Endodermal cell (in vitro differentiated cells): Measurements from ENCODE around the gene SMAD3. TPM values are rescaled to one million over a fixed set of nuclear protein-coding genes. Genes with fewer than 3 reads are reported as not detected.

Experiments used
- DNase-seq: peaks from one replicate; pipeline ENCODE4 v3.0.0-alpha.2; 2017
- H3K27ac ChIP-seq: 2 replicates; pipeline ENCODE4 v1.5.1; 2013; ENCODE audit warnings: mild to moderate bottlenecking, low read depth, low read length, moderate library complexity
- H3K27me3 ChIP-seq: 2 replicates; pipeline ENCODE4 v1.6.1; 2013; ENCODE audit warnings: mild to moderate bottlenecking, low read length, moderate library complexity; ENCODE audit not compliant: insufficient read depth, control insufficient read depth, poor library complexity, severe bottlenecking
- H3K36me3 ChIP-seq: 2 replicates; pipeline ENCODE4 v1.7.0; 2013; ENCODE audit warnings: mild to moderate bottlenecking, low read length, moderate library complexity; ENCODE audit not compliant: control insufficient read depth, insufficient read depth
- H3K4me1 ChIP-seq: one replicate; pipeline ENCODE4 v1.7.0; 2013; ENCODE audit warnings: low read length; ENCODE audit not compliant: control insufficient read depth, insufficient read depth
- H3K4me3 ChIP-seq: 2 replicates; pipeline ENCODE4 v1.5.1; 2013; ENCODE audit warnings: mild to moderate bottlenecking, low read length, moderate library complexity
- H3K9ac ChIP-seq: 2 replicates; pipeline ENCODE4 v1.6.1; 2013; ENCODE audit warnings: mild to moderate bottlenecking, low read length, moderate library complexity; ENCODE audit not compliant: poor library complexity, severe bottlenecking; ENCODE audit errors: extremely low read depth
- H3K9me3 ChIP-seq: 2 replicates; pipeline ENCODE4 v1.6.1; 2013; ENCODE audit warnings: mild to moderate bottlenecking, low read length, moderate library complexity; ENCODE audit not compliant: control insufficient read depth
- H3K27ac Mint-ChIP-seq: 2 replicates; pipeline ENCODE4 v1.8.0; 2020; ENCODE audit warnings: mixed read lengths
- H3K27me3 Mint-ChIP-seq: 2 replicates; pipeline ENCODE4 v1.8.0; 2021; ENCODE audit warnings: mild to moderate bottlenecking, mixed read lengths; ENCODE audit not compliant: insufficient read depth
- H3K36me3 Mint-ChIP-seq: 2 replicates; pipeline ENCODE4 v1.8.0; 2020; ENCODE audit warnings: low read depth, mixed read lengths
- H3K4me1 Mint-ChIP-seq: 2 replicates; pipeline ENCODE4 v1.8.0; 2020; ENCODE audit warnings: mixed read lengths
- H3K4me3 Mint-ChIP-seq: 2 replicates; pipeline ENCODE4 v1.8.0; 2020; ENCODE audit warnings: mild to moderate bottlenecking, moderate library complexity, mixed read lengths
- H3K9me3 Mint-ChIP-seq: 2 replicates; pipeline ENCODE4 v1.8.0; 2020; ENCODE audit warnings: mild to moderate bottlenecking, mixed read lengths
- WGBS, 2 experiments: methylation state at CpG; one replicate each; pipeline versions ENCODE4 v1.1.5 to v1.1.7; 2013; ENCODE audit warnings: missing lambda C conversion rate in 2 of 2, mixed read lengths in 1 of 2; ENCODE audit not compliant: insufficient coverage in 1 of 2, insufficient read length in 1 of 2; 5-methylcytosine and 5-hydroxymethylcytosine counted together
- total RNA-seq, 2 donors: library from RNA; stranded (reverse); fragmentation: NEBNext Ultra II Directional in 1 of 2; extraction: Animal tissue kit (Norgen Biotek cat#: 25700) in 1 of 2; gene quantifications; 2 replicates in 1 of 2; 3 replicates in 1 of 2; pipeline ENCODE4 v1.2.1, GENCODE V29; 2021
- TF ChIP-seq, protein P1 (sequence below): fragments of 200-600 bp; sonication (generic); conservative IDR thresholded peaks from 2 replicates; pipeline ENCODE4 v1.5.0; 2021; ENCODE audit warnings: antibody characterized with exemption, mild to moderate bottlenecking

SMAD3 gene
- total RNA-seq, 2 donors from 2014 or later, result 7.8 to 9.6 TPM

DNA sequence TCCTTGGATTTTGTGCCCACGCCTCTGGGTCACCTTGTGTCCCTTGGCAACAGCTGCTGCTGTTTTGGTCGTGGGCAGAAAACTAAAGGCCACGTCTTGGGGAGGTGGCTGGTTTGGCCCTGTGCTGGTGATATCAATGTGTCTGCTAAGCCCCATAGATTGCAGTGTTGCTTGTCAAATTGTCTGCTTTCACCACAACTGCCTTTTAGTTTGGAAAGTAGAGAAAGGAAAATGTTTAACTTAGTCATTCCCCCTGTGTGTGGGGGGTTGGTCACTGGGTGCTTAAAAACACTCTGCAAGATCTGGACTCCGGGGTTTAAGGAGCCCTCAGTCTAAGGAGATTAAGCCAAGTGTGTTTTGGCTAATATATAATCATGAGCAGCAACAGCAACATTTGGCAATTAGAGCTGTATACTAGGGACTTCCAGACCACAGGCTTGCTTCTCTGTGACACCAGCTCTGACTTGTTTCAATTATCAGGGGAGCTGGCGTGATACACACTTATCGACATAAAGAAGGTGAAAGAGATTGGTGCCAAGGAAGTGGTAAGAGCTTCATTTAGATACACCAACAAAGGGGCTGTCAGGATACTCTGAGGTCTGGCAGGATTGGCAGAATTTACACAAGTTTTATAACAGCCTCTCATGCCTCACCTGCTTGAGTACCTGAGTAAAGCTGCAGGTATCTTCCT, 3.5 kb downstream of the SMAD3 start:
- Histone ChIP-seq H3K27me3 (no peaks in the 10 kb centered on the region), H3K9ac (peak overlapping the region; percentile 83), H3K9me3 (no peaks in the 10 kb centered on the region), H3K27ac (peak overlapping the region; percentile 85), H3K36me3 (peaks cover 10% of the 10 kb centered on the region), H3K4me1 (peaks cover 31% of the 10 kb centered on the region), H3K4me3 (peak overlapping the region; percentile 86)
- no peaks in the 10 kb centered on the region for H3K9me3 Mint-ChIP-seq
- H3K4me3 Mint-ChIP-seq, result no peak overlapping the region
- peaks cover 46% of the 10 kb centered on the region for H3K27me3 Mint-ChIP-seq
- DNase-seq, result no peak
- 71 to 76% methylated on average over 5 to 6 of the region's 6 CpGs for WGBS, 2 experiments
- TF ChIP-seq, protein P1, sequence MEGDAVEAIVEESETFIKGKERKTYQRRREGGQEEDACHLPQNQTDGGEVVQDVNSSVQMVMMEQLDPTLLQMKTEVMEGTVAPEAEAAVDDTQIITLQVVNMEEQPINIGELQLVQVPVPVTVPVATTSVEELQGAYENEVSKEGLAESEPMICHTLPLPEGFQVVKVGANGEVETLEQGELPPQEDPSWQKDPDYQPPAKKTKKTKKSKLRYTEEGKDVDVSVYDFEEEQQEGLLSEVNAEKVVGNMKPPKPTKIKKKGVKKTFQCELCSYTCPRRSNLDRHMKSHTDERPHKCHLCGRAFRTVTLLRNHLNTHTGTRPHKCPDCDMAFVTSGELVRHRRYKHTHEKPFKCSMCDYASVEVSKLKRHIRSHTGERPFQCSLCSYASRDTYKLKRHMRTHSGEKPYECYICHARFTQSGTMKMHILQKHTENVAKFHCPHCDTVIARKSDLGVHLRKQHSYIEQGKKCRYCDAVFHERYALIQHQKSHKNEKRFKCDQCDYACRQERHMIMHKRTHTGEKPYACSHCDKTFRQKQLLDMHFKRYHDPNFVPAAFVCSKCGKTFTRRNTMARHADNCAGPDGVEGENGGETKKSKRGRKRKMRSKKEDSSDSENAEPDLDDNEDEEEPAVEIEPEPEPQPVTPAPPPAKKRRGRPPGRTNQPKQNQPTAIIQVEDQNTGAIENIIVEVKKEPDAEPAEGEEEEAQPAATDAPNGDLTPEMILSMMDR, result no peak
- H3K4me1 Mint-ChIP-seq, result peaks cover 58% of the 10 kb centered on the region
- no peak overlapping the region for H3K27ac Mint-ChIP-seq
- H3K36me3 Mint-ChIP-seq, result no peaks in the 10 kb centered on the region

DNA sequence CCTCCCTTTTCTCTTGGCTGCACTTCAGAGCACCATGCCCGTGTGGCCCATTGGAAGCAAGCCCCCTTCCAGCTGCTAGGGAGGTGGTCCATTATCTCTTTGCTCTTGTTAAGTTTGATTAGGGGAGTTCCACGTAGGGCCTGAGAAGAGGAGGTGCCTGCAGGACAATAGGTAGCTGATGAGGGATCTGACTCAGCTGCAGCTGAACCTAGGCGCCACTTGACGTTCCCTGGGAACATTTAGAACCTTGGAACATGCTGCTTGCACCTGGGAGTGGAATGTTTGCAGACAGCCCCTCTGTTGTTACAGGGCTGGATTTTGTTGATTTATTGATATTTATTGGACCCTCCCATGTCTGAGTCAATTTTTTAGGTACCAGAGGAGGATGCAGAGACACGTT, 4.7 kb downstream of the SMAD3 start:
- Mint-ChIP-seq H3K4me1 (peaks cover 57% of the 10 kb centered on the region), H3K9me3 (no peaks in the 10 kb centered on the region), H3K27ac (no peak overlapping the region), H3K27me3 (peaks cover 46% of the 10 kb centered on the region), H3K36me3 (no peaks in the 10 kb centered on the region), H3K4me3 (no peak overlapping the region)
- TF ChIP-seq, protein P1, result no peak
- no peak for DNase-seq
- peaks cover 31% of the 10 kb centered on the region for H3K4me1 ChIP-seq
- H3K36me3 ChIP-seq, result peaks cover 15% of the 10 kb centered on the region
- no peaks in the 10 kb centered on the region for H3K27me3 ChIP-seq
- 68 to 78% methylated on average over 4 to 5 of the region's 5 CpGs for WGBS, 2 experiments
- peak overlapping the region; percentile 12 for H3K4me3 ChIP-seq
- no peak overlapping the region for H3K9ac ChIP-seq
- H3K9me3 ChIP-seq, result no peaks in the 10 kb centered on the region
- H3K27ac ChIP-seq, result no peak overlapping the region

GRCh38 chr15:67070892-67071664, 5.7 kb downstream of the SMAD3 start:
- no peak overlapping the region for H3K27ac ChIP-seq
- H3K4me1 ChIP-seq, result peaks cover 31% of the 10 kb centered on the region
- peaks cover 45% of the 10 kb centered on the region for H3K27me3 Mint-ChIP-seq
- no peaks in the 10 kb centered on the region for H3K9me3 ChIP-seq
- DNase-seq, result peak; percentile 72
- H3K36me3 Mint-ChIP-seq, result no peaks in the 10 kb centered on the region
- H3K27ac Mint-ChIP-seq, result no peak overlapping the region
- no peak overlapping the region for H3K4me3 Mint-ChIP-seq
- TF ChIP-seq, protein P1, result no peak
- peaks cover 16% of the 10 kb centered on the region for H3K36me3 ChIP-seq
- H3K27me3 ChIP-seq, result no peaks in the 10 kb centered on the region
- no peaks in the 10 kb centered on the region for H3K9me3 Mint-ChIP-seq
- H3K4me1 Mint-ChIP-seq, result peaks cover 60% of the 10 kb centered on the region
- no peak overlapping the region for H3K9ac ChIP-seq
- 84 to 98% methylated on average over 5 to 9 of the region's 9 CpGs for WGBS, 2 experiments
- no peak overlapping the region for H3K4me3 ChIP-seq
